Activated T-cell treated with anti-CD3 and anti-CD28 coated beads for 48 hours (primary cell): Measurements from ENCODE around the gene ZBTB20.
A peak's percentile ranks its signal among the peaks of the same experiment; 100 is the strongest.
"Not testable (repeated sequence)": the region's sequence is repeated elsewhere in the genome, so short reads cannot be mapped to it uniquely, and the experiment has no call there.

Experiments
- DNase-seq: peaks from one replicate; pipeline ENCODE4 v3.0.0-alpha.2; 2020; ENCODE audit warnings: low read depth

ZBTB20 gene

GRCh38 chr3:114714237-114714636 lies 432.9 kb downstream of the ZBTB20 start:
- DNase-seq = no peak

- no peak for DNase-seq
Observed at GRCh38 chr3:114712728-114713492, 434.2 kb downstream of the ZBTB20 start.

- no peak for DNase-seq
Observed at GRCh38 chr3:114711321-114711886, 435.7 kb downstream of the ZBTB20 start.

DNA sequence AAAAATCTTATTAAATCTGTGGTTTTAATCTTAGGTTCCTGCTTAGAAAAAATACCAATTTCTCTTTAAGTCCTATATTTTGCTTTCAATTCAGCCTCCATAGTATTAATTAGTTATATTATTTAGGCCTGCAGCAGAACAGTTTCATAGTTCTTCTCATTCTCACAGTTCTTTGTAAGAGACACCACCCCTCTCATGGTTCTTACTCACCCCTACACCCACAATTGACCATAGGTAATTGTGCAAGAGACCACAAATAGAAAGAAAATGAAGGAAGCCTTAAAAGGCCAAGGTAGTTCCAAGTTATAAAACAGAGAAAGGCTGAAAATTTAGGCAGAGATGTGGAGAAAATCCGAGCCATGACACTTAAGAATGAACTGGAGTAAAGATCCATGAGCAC lies 438.0 kb downstream of the ZBTB20 start:
- DNase-seq = no peak

DNA sequence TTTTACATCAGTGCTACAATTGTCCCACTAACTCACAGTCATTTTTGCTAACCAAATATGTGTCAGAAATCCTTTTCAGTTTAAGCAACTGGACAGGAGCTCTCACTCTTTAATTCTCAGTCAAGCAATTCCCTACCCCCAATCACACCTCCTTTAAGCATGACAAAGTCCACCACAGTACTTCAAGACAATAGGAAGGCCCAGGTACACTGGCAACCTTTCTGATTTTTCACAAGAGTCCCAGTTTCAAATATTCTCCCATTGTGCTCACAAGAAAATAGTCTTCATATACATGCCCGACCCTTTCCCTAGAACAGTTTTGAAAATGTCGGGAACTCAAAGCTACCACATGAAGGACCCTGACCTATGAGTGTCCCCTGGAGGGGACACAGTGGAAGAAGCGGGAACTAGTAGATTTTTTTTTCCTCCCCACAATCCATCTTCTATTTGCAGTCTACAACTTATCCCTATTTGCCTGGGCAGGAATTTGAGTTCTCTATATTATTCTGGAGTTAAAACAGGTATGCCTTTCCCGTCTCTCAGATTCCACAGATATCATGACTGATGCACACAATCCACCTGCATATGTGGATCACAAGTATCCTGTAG lies 439.7 kb downstream of the ZBTB20 start:
- DNase-seq = no peak

GRCh38 chr3:114706591-114707232 lies 440.4 kb downstream of the ZBTB20 start:
- peak; percentile 13 for DNase-seq

DNA sequence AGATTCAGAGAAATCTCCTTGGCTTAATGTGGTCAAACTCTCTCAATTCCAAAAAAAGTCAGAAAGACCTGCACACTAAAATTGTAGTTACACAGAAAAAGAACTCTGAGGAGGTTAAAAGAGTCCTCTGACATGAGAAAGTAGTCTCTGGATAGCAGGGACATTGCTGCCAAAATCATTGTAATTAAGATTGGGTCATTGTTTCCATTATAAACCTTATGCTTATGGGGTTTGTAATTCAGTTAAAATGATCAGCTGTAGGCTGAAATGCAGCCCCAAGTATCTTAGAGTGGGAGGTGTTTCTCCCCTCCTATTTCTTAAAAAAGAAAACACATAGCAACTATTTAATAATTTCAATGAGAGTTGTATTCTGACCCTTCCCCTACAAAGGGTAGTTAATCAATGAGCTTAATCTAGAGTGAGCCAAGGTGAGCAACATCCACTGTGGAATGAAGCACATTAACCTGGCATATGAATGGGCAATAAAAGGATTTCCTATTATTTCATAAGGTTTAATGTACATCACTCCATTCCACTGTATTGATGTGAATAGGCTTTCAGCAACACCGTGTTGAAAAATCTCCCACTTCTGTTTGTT lies 446.4 kb downstream of the ZBTB20 start:
- no peak for DNase-seq

- no peak for DNase-seq
Observed at GRCh38 chr3:114698146-114699105, 448.7 kb downstream of the ZBTB20 start.

- no peak for DNase-seq
Observed at GRCh38 chr3:114697401-114697800, 449.7 kb downstream of the ZBTB20 start.

GRCh38 chr3:114694251-114694650 lies 452.8 kb downstream of the ZBTB20 start:
- DNase-seq = no peak

DNA sequence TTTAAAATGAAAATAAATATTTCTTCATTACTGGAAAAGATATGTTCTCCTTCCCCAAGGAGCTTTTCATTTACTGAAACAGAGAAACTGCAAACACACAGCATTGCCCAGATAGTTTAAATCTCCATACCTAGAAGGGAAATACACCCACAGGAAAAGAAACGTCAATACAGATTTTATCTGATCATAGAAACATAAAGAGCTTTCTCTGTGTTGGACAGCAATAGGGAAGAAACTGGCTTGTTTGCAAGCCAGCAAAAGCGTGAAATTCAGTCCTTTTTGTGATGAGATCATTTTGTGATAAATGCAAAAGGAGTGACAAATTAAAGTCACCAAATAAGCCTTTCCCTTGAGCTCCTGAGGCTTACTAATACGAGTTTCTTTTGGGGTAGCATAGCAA lies 455.2 kb downstream of the ZBTB20 start:
- no peak for DNase-seq

GRCh38 chr3:114690911-114691310 lies 456.2 kb downstream of the ZBTB20 start:
- DNase-seq = no peak

GRCh38 chr3:114687151-114687550 lies 459.9 kb downstream of the ZBTB20 start:
- DNase-seq = no peak

GRCh38 chr3:114686621-114687020 lies 460.5 kb downstream of the ZBTB20 start:
- DNase-seq = no peak

DNA sequence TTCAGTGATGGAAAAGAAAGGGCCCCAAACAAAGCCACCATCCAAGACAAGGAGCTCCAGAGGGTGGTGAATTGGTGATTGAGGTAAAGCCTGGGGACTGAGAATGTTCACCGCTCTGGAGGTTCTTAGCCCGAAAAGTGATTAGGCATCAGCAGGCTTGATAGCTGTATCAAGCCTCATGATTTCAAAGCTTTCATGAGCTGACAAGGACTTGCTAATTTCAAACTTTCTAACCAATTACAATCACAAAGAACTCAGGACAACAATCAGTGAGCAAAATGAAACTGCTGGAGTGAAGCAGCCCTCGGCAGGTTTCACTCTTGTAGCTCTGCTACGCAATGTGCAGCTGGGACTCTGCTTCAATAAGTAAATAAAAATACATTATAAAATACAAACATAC lies 461.9 kb downstream of the ZBTB20 start:
- DNase-seq = no peak

DNA sequence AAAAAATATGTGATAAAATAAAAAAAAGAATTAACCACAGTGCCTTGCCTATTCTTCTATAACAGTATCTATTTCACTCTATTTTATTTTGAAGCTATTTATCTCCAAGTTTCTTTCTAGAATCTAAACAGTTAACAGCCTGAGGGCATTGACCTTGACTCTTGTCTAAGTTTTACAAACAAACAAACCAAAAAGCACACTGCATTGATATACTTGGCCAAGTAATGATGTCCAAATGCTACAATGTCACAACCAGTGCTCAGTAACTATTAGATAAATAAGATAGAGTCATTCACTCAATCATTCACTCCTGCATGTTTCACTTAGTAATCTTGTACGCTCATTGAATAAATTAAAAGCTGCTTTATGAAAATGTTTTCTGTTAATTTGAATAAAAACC lies 466.8 kb downstream of the ZBTB20 start:
- no peak for DNase-seq

GRCh38 chr3:114679773-114680172 lies 467.3 kb downstream of the ZBTB20 start:
- DNase-seq = not testable (repeated sequence)

DNA sequence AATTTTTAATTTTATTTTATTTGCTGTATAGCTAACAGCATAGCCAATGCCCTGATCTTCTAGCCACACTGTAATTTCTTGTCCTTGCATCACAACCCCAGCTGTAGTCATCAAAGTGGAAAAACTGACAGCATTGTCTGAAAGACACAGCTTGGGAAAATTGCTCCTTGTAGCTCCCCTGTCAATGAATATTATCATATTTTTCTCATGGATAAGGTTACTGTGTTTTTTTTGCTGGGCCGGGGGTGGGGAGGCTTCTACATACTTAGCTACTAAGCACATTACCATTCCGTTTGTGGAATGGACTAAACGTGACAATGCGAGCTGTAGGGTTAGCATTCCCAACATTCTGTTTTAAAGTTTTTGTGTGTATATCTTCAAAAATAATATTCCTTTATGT lies 472.0 kb downstream of the ZBTB20 start:
- no peak for DNase-seq

DNA sequence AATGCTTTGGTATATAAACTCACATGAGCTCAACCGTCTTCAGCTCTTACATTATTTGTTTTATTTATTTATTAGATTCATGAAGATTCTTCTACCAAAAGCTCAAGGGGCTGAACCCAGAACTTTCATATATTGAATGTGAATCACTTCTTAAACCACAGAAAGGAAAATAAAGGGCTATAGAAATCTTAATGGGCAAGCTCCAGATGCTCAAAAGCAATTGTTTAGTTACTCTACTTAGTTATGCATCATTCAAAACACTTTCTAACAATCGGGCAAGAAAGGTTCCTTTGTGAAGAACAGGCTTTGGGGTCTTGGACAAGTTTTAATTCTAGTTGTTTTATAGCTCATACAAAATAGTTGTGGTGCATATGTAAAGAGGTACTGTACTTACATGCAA lies 473.1 kb downstream of the ZBTB20 start:
- DNase-seq = no peak

DNA sequence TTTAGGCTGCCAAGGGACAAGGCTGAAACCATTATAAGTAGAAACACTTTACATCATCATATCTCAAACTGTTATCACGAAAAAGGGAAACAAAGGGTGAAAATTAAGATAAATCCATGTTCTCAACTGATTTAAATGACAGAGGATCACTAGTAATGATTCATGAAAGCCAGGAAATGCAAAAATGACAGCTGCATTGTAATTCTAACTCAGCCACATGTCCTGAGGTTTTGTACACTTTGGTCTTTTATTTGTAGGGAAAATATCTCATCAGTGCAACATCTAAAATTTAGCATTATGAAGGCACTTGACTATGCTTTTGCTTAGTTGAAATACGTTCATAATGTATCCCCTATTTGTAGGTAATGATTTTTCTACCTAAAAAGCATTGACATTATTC lies 473.6 kb downstream of the ZBTB20 start:
- no peak for DNase-seq

- no peak for DNase-seq
Observed at GRCh38 chr3:114672692-114673447, 474.2 kb downstream of the ZBTB20 start.
